ENCODE results near the gene PIRT.
"Not testable (repeated sequence)": the region's sequence is repeated elsewhere in the genome, so short reads cannot be mapped to it uniquely, and the experiment has no call there.

Gene PIRT

GRCh38 chr17:10837921-10838320 is at the start of gene PIRT:
Gene PIRT (minus strand): TSS chr17:10838087. CDS start chr17:10825645, 12,442 bp downstream.
- DNase-seq (ENCODE audit: low read depth), result no peak

GRCh38 chr17:10881959-10882358 is 44.1 kb upstream of the PIRT start:
- DNase-seq (ENCODE audit: low read depth), result no peak

GRCh38 chr17:10879190-10879836 is 41.4 kb upstream of the PIRT start:
- DNase-seq (ENCODE audit: low read depth), result no peak

GRCh38 chr17:10875984-10876555 is 38.2 kb upstream of the PIRT start:
- no peak for DNase-seq (ENCODE audit: low read depth)

GRCh38 chr17:10875430-10875851 is 37.6 kb upstream of the PIRT start:
- no peak for DNase-seq (ENCODE audit: low read depth)

- no peak for DNase-seq (ENCODE audit: low read depth)
These were observed 34.0 kb upstream of the PIRT start for GRCh38 chr17:10871914-10872313.

GRCh38 chr17:10870336-10871050 is 32.6 kb upstream of the PIRT start:
- no peak for DNase-seq (ENCODE audit: low read depth)

- DNase-seq (ENCODE audit: low read depth), result not testable (repeated sequence)
These were observed 30.9 kb upstream of the PIRT start for GRCh38 chr17:10868744-10869143.

GRCh38 chr17:10859051-10859450 is 21.2 kb upstream of the PIRT start:
- DNase-seq (ENCODE audit: low read depth), result no peak

- DNase-seq (ENCODE audit: low read depth), result no peak
These were observed 20.1 kb upstream of the PIRT start for GRCh38 chr17:10857976-10858375.

- DNase-seq (ENCODE audit: low read depth), result not testable (repeated sequence)
These were observed 8.7 kb upstream of the PIRT start for GRCh38 chr17:10846636-10847035.

- DNase-seq (ENCODE audit: low read depth), result no peak
These were observed 7.5 kb upstream of the PIRT start for GRCh38 chr17:10845388-10845751.

GRCh38 chr17:10844621-10845387 is 6.9 kb upstream of the PIRT start:
- peak; percentile 46 for DNase-seq (ENCODE audit: low read depth)

GRCh38 chr17:10843811-10844210 is 5.9 kb upstream of the PIRT start:
- no peak for DNase-seq (ENCODE audit: low read depth)

- no peak for DNase-seq (ENCODE audit: low read depth)
These were observed 4.8 kb upstream of the PIRT start for GRCh38 chr17:10842658-10843057.

- no peak for DNase-seq (ENCODE audit: low read depth)
These were observed 795 bp upstream of the PIRT start for GRCh38 chr17:10838682-10839081.

- no peak for DNase-seq (ENCODE audit: low read depth)
These were observed 809 bp downstream of the PIRT start for GRCh38 chr17:10836966-10837590.

GRCh38 chr17:10836145-10836544 is 1.7 kb downstream of the PIRT start:
- DNase-seq (ENCODE audit: low read depth), result no peak

GRCh38 chr17:10831696-10832095 is 6.2 kb downstream of the PIRT start:
- DNase-seq (ENCODE audit: low read depth), result no peak

- no peak for DNase-seq (ENCODE audit: low read depth)
These were observed 9.9 kb downstream of the PIRT start for GRCh38 chr17:10827898-10828552.

GRCh38 chr17:10824874-10825273 is 13.0 kb downstream of the PIRT start:
- DNase-seq (ENCODE audit: low read depth), result no peak

GRCh38 chr17:10821770-10822169 is 16.1 kb downstream of the PIRT start:
- no peak for DNase-seq (ENCODE audit: low read depth)

Data from stimulated activated CD8-positive, alpha-beta memory T cell treated with anti-CD3 and anti-CD28 coated beads, Interleukin-12 subunit alpha, Interleukin-12 subunit beta, amount 100 ng/mL, for 4 hours (primary cell).